ENCODE results near the gene ANKRD18A.

DNA sequence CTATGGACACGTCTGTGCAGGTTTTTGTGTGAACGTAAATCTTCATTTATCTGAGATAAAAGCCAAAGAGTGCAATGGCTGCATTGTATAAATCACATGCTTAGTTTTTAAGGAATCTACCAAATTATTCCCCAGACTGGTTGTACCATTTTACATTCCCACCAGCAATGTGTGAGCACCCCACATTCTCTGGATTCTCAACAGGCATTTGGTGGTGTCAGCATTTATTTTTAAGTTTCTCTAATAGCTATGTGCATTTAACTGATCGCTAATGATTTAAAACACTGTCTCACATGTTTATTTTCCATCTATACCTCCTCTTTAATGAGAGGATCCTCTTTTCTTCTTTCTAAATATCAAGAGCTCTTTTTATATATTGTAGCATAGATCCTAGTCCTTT is 13.9 kb upstream of the ANKRD18A start:
- TF ChIP-seq CTCF (IDR thresholded peaks at IDR 0.05; ENCODE audit: poor library complexity), result no peak
- no peak for TF ChIP-seq EZH2phosphoT487 (IDR thresholded peaks at IDR 0.05; ENCODE audit: low read depth, severe bottlenecking, unreplicated experiment)

All from hepatocyte (in vitro differentiated cells).